ENCODE measurements around the gene KCNT1.
"Not testable (repeated sequence)": the region's sequence is repeated elsewhere in the genome, so short reads cannot be mapped to it uniquely, and the experiment has no call there.

The KCNT1 gene

GRCh38 chr9:135664801-135665794 lies 36.9 kb upstream of the KCNT1 start:
- no peaks in the 10 kb centered on the region for H3K36me3 ChIP-seq (ENCODE audit: control insufficient read depth in 1 of 2, insufficient read depth in 2 of 2, low read length in 2 of 2)
- H3K4me3 ChIP-seq (ENCODE audit: low read depth in 1 of 2, low read length in 2 of 2) = no peak overlapping the region
- no peak overlapping the region for H3K27ac ChIP-seq (ENCODE audit: low read depth, low read length)
- no peaks in the 10 kb centered on the region for H3K27me3 ChIP-seq (ENCODE audit: control insufficient read depth in 1 of 2, insufficient read depth in 2 of 2, low read length in 2 of 2)
- H3K9me3 ChIP-seq (ENCODE audit: control insufficient read depth in 1 of 2, low read length in 2 of 2) = no peaks in the 10 kb centered on the region
- no peak overlapping the region for H3K9ac ChIP-seq (ENCODE audit: low read depth in 1 of 2, low read length in 2 of 2)
- H3K4me1 ChIP-seq (ENCODE audit: control insufficient read depth in 1 of 2, insufficient read depth in 2 of 2, low read length in 2 of 2) = no peaks in the 10 kb centered on the region

DNA sequence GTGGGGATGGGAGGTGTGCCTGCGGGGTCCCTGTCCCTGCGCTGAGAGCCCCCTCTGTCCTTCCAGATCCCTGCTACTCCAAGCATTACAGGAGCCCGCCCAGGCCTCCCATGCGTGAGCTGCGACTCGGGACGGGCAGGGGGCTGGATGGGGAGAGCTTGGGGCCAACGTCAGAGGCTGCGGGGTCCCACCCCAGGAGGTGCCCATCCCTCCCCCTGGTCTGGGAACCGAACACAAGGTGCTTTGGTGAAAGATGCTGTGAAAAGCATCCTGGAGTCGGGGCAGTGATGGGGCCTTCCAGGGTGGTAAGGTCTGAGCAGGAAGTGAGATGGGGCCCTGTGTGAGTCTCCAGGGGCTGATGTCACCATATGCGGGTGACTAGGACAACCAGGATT lies 36.2 kb upstream of the KCNT1 start:
- Histone ChIP-seq H3K4me1 (ENCODE audit: control insufficient read depth in 1 of 2, insufficient read depth in 2 of 2, low read length in 2 of 2) (no peaks in the 10 kb centered on the region), H3K9me3 (ENCODE audit: control insufficient read depth in 1 of 2, low read length in 2 of 2) (no peaks in the 10 kb centered on the region), H3K4me3 (ENCODE audit: low read depth in 1 of 2, low read length in 2 of 2) (no peak overlapping the region), H3K9ac (ENCODE audit: low read depth in 1 of 2, low read length in 2 of 2) (no peak overlapping the region), H3K27me3 (ENCODE audit: control insufficient read depth in 1 of 2, insufficient read depth in 2 of 2, low read length in 2 of 2) (no peaks in the 10 kb centered on the region), H3K36me3 (ENCODE audit: control insufficient read depth in 1 of 2, insufficient read depth in 2 of 2, low read length in 2 of 2) (no peaks in the 10 kb centered on the region), H3K27ac (ENCODE audit: low read depth, low read length) (no peak overlapping the region)

GRCh38 chr9:135666534-135667462 lies 35.2 kb upstream of the KCNT1 start:
- Histone ChIP-seq H3K27me3 (ENCODE audit: control insufficient read depth in 1 of 2, insufficient read depth in 2 of 2, low read length in 2 of 2) (no peaks in the 10 kb centered on the region), H3K4me1 (ENCODE audit: control insufficient read depth in 1 of 2, insufficient read depth in 2 of 2, low read length in 2 of 2) (no peaks in the 10 kb centered on the region), H3K4me3 (ENCODE audit: low read depth in 1 of 2, low read length in 2 of 2) (no peak overlapping the region), H3K36me3 (ENCODE audit: control insufficient read depth in 1 of 2, insufficient read depth in 2 of 2, low read length in 2 of 2) (no peaks in the 10 kb centered on the region), H3K27ac (ENCODE audit: low read depth, low read length) (no peak overlapping the region), H3K9me3 (ENCODE audit: control insufficient read depth in 1 of 2, low read length in 2 of 2) (no peaks in the 10 kb centered on the region), H3K9ac (ENCODE audit: low read depth in 1 of 2, low read length in 2 of 2) (no peak overlapping the region)

- no peak overlapping the region for H3K9ac ChIP-seq (ENCODE audit: low read depth in 1 of 2, low read length in 2 of 2)
- no peak overlapping the region for H3K4me3 ChIP-seq (ENCODE audit: low read depth in 1 of 2, low read length in 2 of 2)
- no peaks in the 10 kb centered on the region for H3K9me3 ChIP-seq (ENCODE audit: control insufficient read depth in 1 of 2, low read length in 2 of 2)
- no peak overlapping the region for H3K27ac ChIP-seq (ENCODE audit: low read depth, low read length)
- no peaks in the 10 kb centered on the region for H3K4me1 ChIP-seq (ENCODE audit: control insufficient read depth in 1 of 2, insufficient read depth in 2 of 2, low read length in 2 of 2)
- no peaks in the 10 kb centered on the region for H3K36me3 ChIP-seq (ENCODE audit: control insufficient read depth in 1 of 2, insufficient read depth in 2 of 2, low read length in 2 of 2)
- H3K27me3 ChIP-seq (ENCODE audit: control insufficient read depth in 1 of 2, insufficient read depth in 2 of 2, low read length in 2 of 2) = no peaks in the 10 kb centered on the region
Measured at GRCh38 chr9:135667463-135668001, 34.5 kb upstream of the KCNT1 start.

GRCh38 chr9:135669018-135669417 lies 33.0 kb upstream of the KCNT1 start:
- H3K9ac ChIP-seq (ENCODE audit: low read depth in 1 of 2, low read length in 2 of 2); H3K4me1 ChIP-seq (ENCODE audit: control insufficient read depth in 1 of 2, insufficient read depth in 2 of 2, low read length in 2 of 2); H3K36me3 ChIP-seq (ENCODE audit: control insufficient read depth in 1 of 2, insufficient read depth in 2 of 2, low read length in 2 of 2); H3K9me3 ChIP-seq (ENCODE audit: control insufficient read depth in 1 of 2, low read length in 2 of 2); H3K4me3 ChIP-seq (ENCODE audit: low read depth in 1 of 2, low read length in 2 of 2); H3K27me3 ChIP-seq (ENCODE audit: control insufficient read depth in 1 of 2, insufficient read depth in 2 of 2, low read length in 2 of 2); H3K27ac ChIP-seq (ENCODE audit: low read depth, low read length): not testable (repeated sequence)

- Histone ChIP-seq H3K36me3 (ENCODE audit: control insufficient read depth in 1 of 2, insufficient read depth in 2 of 2, low read length in 2 of 2) (no peaks in the 10 kb centered on the region), H3K9me3 (ENCODE audit: control insufficient read depth in 1 of 2, low read length in 2 of 2) (no peaks in the 10 kb centered on the region), H3K27ac (ENCODE audit: low read depth, low read length) (no peak overlapping the region), H3K4me1 (ENCODE audit: control insufficient read depth in 1 of 2, insufficient read depth in 2 of 2, low read length in 2 of 2) (no peaks in the 10 kb centered on the region), H3K27me3 (ENCODE audit: control insufficient read depth in 1 of 2, insufficient read depth in 2 of 2, low read length in 2 of 2) (no peaks in the 10 kb centered on the region), H3K9ac (ENCODE audit: low read depth in 1 of 2, low read length in 2 of 2) (no peak overlapping the region), H3K4me3 (ENCODE audit: low read depth in 1 of 2, low read length in 2 of 2) (no peak overlapping the region)
Measured at GRCh38 chr9:135669616-135670285, 32.2 kb upstream of the KCNT1 start.

GRCh38 chr9:135670721-135671590 lies 31.0 kb upstream of the KCNT1 start:
- no peaks in the 10 kb centered on the region for H3K36me3 ChIP-seq (ENCODE audit: control insufficient read depth in 1 of 2, insufficient read depth in 2 of 2, low read length in 2 of 2)
- no peak overlapping the region for H3K4me3 ChIP-seq (ENCODE audit: low read depth in 1 of 2, low read length in 2 of 2)
- no peaks in the 10 kb centered on the region for H3K27me3 ChIP-seq (ENCODE audit: control insufficient read depth in 1 of 2, insufficient read depth in 2 of 2, low read length in 2 of 2)
- no peaks in the 10 kb centered on the region for H3K9me3 ChIP-seq (ENCODE audit: control insufficient read depth in 1 of 2, low read length in 2 of 2)
- H3K4me1 ChIP-seq (ENCODE audit: control insufficient read depth in 1 of 2, insufficient read depth in 2 of 2, low read length in 2 of 2) = no peaks in the 10 kb centered on the region
- no peak overlapping the region for H3K27ac ChIP-seq (ENCODE audit: low read depth, low read length)
- H3K9ac ChIP-seq (ENCODE audit: low read depth in 1 of 2, low read length in 2 of 2) = no peak overlapping the region

DNA sequence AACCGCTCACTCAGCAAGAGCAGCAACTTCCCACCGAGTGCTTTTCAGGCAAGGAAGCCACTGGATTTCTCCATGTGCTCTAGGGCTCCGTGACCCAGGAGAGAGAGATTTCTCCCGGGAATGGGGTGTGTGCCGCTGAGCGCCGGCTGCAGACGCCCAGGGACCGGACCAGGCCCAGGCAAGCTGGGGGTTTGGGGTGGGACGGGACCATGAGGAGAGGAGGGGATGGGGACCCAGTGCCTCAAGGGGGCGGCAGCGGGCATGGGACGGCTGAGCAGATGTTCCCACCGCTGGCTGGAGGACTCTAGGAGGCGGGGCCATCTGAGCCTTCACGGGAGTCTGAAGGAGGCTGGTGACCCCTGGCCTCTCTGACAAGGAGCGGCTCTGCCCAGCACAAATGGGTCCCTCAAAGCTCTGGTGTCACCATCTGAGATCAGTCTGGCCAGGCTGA lies 30.4 kb upstream of the KCNT1 start:
- H3K36me3 ChIP-seq (ENCODE audit: control insufficient read depth in 1 of 2, insufficient read depth in 2 of 2, low read length in 2 of 2) = no peaks in the 10 kb centered on the region
- no peaks in the 10 kb centered on the region for H3K27me3 ChIP-seq (ENCODE audit: control insufficient read depth in 1 of 2, insufficient read depth in 2 of 2, low read length in 2 of 2)
- H3K9me3 ChIP-seq (ENCODE audit: control insufficient read depth in 1 of 2, low read length in 2 of 2) = no peaks in the 10 kb centered on the region
- H3K9ac ChIP-seq (ENCODE audit: low read depth in 1 of 2, low read length in 2 of 2) = no peak overlapping the region
- no peaks in the 10 kb centered on the region for H3K4me1 ChIP-seq (ENCODE audit: control insufficient read depth in 1 of 2, insufficient read depth in 2 of 2, low read length in 2 of 2)
- H3K4me3 ChIP-seq (ENCODE audit: low read depth in 1 of 2, low read length in 2 of 2) = no peak overlapping the region
- no peak overlapping the region for H3K27ac ChIP-seq (ENCODE audit: low read depth, low read length)

DNA sequence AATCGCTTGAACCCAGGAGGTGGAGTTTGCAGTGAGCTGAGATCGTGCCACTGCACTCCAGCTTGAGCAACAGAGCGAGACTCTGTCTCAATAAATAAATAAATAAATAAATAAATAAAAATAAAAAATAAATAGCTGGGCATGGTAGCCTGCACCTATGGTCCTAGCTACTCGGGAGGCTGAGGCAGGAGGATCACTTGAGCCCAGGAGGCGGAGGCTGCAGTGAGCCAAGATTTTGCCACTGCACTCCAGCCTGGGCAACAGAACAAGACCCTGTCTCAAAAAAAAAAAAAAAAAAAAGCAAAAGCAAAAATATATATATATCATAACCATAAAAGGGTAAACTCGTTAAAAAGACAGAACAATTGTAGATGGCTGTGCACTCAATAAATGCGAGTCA lies 29.2 kb upstream of the KCNT1 start:
- H3K4me3 ChIP-seq (ENCODE audit: low read depth in 1 of 2, low read length in 2 of 2); H3K27me3 ChIP-seq (ENCODE audit: control insufficient read depth in 1 of 2, insufficient read depth in 2 of 2, low read length in 2 of 2); H3K4me1 ChIP-seq (ENCODE audit: control insufficient read depth in 1 of 2, insufficient read depth in 2 of 2, low read length in 2 of 2); H3K9me3 ChIP-seq (ENCODE audit: control insufficient read depth in 1 of 2, low read length in 2 of 2); H3K27ac ChIP-seq (ENCODE audit: low read depth, low read length); H3K36me3 ChIP-seq (ENCODE audit: control insufficient read depth in 1 of 2, insufficient read depth in 2 of 2, low read length in 2 of 2); H3K9ac ChIP-seq (ENCODE audit: low read depth in 1 of 2, low read length in 2 of 2): not testable (repeated sequence)

All from duodenal mucosa (tissue), 2 donors.